Esophagus squamous epithelium (tissue), 5 donors: ENCODE results near the gene CCR5. TPM values are rescaled to one million over a fixed set of nuclear protein-coding genes. Genes with fewer than 3 reads are reported as not detected.
A peak's percentile ranks its signal among the peaks of the same experiment; 100 is the strongest.

Source experiments
- DNase-seq: peaks from one replicate; lab custom pipeline; 2025; lab: John Stamatoyannopoulos, UW
- H3K27ac ChIP-seq, 4 donors: fragments of 200-600 bp; sonication (generic); one replicate each; pipeline ENCODE4 v1.5.1; 2016 to 2019; ENCODE audit warnings: mild to moderate bottlenecking in 1 of 4
- H3K27me3 ChIP-seq, 4 donors: fragments of 200-600 bp; sonication (generic); 1 replicate in 3 of 4; 2 replicates in 1 of 4; pipeline versions ENCODE4 v1.5.1 to v1.6.0; 2017 to 2021; ENCODE audit warnings: antibody characterized with exemption in 1 of 4
- H3K36me3 ChIP-seq, 3 donors: fragments of 200-600 bp; sonication (generic); one replicate each; pipeline ENCODE4 v1.5.1; 2016 to 2019
- H3K4me1 ChIP-seq, 3 donors: fragments of 200-600 bp; sonication (generic); one replicate each; pipeline ENCODE4 v1.5.1; 2017 to 2019
- H3K4me3 ChIP-seq, 4 donors: fragments of 200-600 bp; sonication (generic); 1 replicate in 3 of 4; 2 replicates in 1 of 4; pipeline ENCODE4 v1.5.1; 2016 to 2019; ENCODE audit warnings: mild to moderate bottlenecking in 2 of 4, moderate library complexity in 1 of 4
- H3K9me3 ChIP-seq, 3 donors: fragments of 200-600 bp; sonication (generic); one replicate each; pipeline ENCODE4 v1.5.1; 2016 to 2019
- CTCF ChIP-seq, 6 experiments: fragments of 450-650 bp in 4 of 6; fragments of 200-600 bp in 2 of 6; sonication (generic) in 2 of 6; IDR thresholded peaks; one replicate each; pipeline ENCODE4 v1.5.1; 2016 to 2019; ENCODE audit warnings: antibody characterized with exemption in 6 of 6, mild to moderate bottlenecking in 4 of 6, moderate library complexity in 4 of 6
- POLR2A ChIP-seq, 4 donors: fragments of 450-650 bp; IDR thresholded peaks; one replicate each; pipeline ENCODE4 v1.6.1; 2017; ENCODE audit warnings: antibody characterized with exemption in 4 of 4, mild to moderate bottlenecking in 4 of 4, moderate library complexity in 3 of 4
- WGBS, 2 donors: methylation state at CpG; one replicate each; pipeline ENCODE4 v1.1.5; 2018; 5-methylcytosine and 5-hydroxymethylcytosine counted together
- intact Hi-C: fragments of 100-400 bp; cut with DNase I; formaldehyde crosslinking; loops from one replicate; pipeline ENCODE4 v1.15.0; 2022
- total RNA-seq, 4 donors: library from RNA; depleted of rRNA; stranded (reverse); fragments of >200 nt; gene quantifications; one replicate each; pipeline ENCODE4 v1.1.0, GENCODE V29; 2016
- donor health status: DM: yes; HTN: yes; CAD: no.

The CCR5 gene
- total RNA-seq, 4 donors from 2014 or later = 0.61 to 2.5 (median 0.93) TPM

DNA sequence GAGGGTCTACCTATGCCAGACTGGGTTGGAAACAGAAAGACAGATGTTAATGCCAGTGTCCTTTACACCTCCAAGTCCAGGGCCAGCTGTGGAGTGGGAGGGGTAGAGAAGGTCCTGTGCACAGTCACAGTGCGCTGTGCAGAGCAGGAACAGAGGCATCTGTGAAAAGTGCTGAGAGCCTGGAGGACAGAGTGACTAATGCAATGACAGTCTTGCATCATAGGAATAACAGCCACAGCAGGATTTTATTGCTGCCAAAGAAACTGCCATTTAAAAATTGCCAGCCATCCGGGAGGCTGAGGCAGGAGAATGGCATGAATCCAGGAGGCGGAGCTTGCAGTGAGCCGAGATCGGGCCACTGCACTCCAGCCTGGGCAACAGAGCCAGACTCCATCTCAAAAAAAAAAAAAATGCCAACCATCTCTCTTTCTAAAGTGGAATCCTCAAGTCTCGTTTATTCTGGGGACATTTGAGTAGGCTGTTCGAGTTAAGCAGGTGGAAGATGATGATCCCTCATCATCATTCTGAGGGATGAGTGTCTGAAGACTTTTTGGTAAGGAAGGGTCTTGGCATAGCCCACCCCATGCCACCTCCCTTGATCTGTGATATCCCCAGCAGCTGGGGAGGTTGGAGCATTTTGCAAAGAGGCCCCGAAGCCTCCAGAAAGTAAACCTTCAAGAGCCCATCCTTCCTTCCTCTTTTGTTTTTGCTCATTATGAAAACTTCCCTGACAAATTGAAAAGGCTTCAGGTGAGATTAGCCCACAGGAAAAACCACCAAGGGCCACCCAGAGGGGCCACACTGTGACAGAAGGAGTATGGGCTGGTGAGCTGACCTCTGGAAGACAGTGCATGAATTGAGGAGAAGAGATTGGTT is 9.1 kb upstream of the CCR5 start:
- WGBS, 2 donors = 47 to 49% methylated on average over 7 to 8 of the region's 8 CpGs
- H3K9me3 ChIP-seq = no peaks in the 10 kb centered on the region
- H3K36me3 ChIP-seq = no peaks in the 10 kb centered on the region
- peak overlapping the region in 2 of 4 donors; percentile 26 to 54 for H3K27ac ChIP-seq
- TF ChIP-seq CTCF (IDR thresholded peaks at IDR 0.05) (no peak), POLR2A (IDR thresholded peaks at IDR 0.05) (no peak)
- H3K4me1 ChIP-seq = peaks cover 0 to 26% (median 0%) of the 10 kb centered on the region in 3 donors
- intact Hi-C loops = no loop called here
- H3K4me3 ChIP-seq = no peak overlapping the region
- no peak for DNase-seq
- peaks cover 0 to 33% (median 0%) of the 10 kb centered on the region in 4 donors for H3K27me3 ChIP-seq

GRCh38 chr3:46365041-46365440 is 5.7 kb upstream of the CCR5 start:
- intact Hi-C loops = no loop called here
- no peak overlapping the region for H3K27ac ChIP-seq
- no peaks in the 10 kb centered on the region for H3K36me3 ChIP-seq
- no peaks in the 10 kb centered on the region for H3K9me3 ChIP-seq
- TF ChIP-seq CTCF (IDR thresholded peaks at IDR 0.05) (no peak), POLR2A (IDR thresholded peaks at IDR 0.05) (no peak)
- no peak for DNase-seq
- 78 to 86% methylated on average over 4 of the region's 4 CpGs for WGBS, 2 donors
- H3K4me1 ChIP-seq = peaks cover 0 to 21% (median 0%) of the 10 kb centered on the region in 3 donors
- no peak overlapping the region for H3K4me3 ChIP-seq
- peaks cover 0 to 45% (median 0%) of the 10 kb centered on the region in 4 donors for H3K27me3 ChIP-seq

DNA sequence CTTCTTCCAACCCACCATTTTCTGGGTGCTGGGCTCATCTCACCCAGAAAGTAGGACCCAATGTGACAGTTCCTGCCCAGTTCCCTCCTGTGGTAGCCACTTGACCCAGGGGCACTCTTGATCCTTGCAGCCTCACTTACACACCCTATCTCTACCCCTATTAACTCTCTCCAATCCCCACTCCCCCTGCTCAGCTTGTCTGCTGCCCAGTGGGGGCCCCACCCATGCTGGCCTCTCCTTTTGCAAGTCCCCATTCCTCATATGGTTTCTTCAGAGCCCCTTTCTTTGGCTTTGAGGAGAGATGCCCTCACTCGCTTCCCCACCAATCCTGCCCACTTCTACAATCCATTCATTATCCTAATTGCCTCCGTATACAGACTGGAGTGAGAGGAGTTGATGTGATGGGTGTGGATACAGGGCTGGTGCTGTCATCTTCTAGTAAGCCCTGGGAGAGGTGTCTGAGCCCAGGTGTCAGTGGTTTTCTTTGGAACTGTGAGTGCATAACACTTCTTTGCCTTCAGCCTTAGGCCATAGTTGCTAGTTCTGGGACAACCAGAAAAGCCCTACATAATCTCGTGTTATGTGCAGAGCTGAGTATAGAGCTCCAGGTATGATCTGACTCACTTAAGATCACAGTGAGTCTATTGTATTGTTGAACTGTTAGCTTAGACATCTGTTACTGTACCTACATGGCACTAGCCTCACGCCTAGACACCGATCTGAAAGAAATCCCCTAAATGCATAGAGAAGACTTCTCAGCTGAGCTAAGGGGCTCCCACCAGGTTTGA is 4.8 kb upstream of the CCR5 start:
- TF ChIP-seq POLR2A (IDR thresholded peaks at IDR 0.05) (no peak), CTCF (IDR thresholded peaks at IDR 0.05) (no peak)
- no peak for DNase-seq
- Histone ChIP-seq H3K4me1 (peaks cover 0 to 20% (median 0%) of the 10 kb centered on the region in 3 donors), H3K36me3 (no peaks in the 10 kb centered on the region), H3K4me3 (no peak overlapping the region), H3K27ac (no peak overlapping the region), H3K27me3 (peaks cover 0 to 45% (median 0%) of the 10 kb centered on the region in 4 donors), H3K9me3 (no peaks in the 10 kb centered on the region)
- 78 to 86% methylated on average over 4 to 5 of the region's 5 CpGs for WGBS, 2 donors
- intact Hi-C loops = no loop called here

DNA sequence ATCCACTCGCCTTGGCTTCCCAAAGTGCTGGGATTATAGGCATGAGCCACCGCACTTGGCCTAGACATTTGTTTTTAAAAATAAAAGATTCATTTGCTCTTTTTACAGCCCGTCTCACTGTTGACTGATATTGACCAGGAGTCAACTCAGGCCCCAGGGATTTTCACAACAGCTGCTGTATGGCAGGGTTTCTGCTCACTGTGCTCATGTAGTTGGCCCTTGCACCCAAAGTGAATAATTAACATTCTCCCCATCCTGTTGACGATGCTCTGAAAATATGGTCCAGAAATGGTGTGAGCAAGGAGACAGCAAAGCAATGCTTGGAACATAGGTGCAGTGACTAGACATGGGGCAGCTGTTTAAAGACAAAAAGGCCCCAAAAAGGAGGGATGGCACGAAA is 2.9 kb upstream of the CCR5 start:
- no peak for TF ChIP-seq CTCF (IDR thresholded peaks at IDR 0.05)
- no peak for TF ChIP-seq POLR2A (IDR thresholded peaks at IDR 0.05)
- intact Hi-C loops = no loop called here
- WGBS, 2 donors = 88 to 90% methylated on average over 5 of the region's 5 CpGs

More for the DNA sequence above, 2.9 kb upstream of the CCR5 start:
- Histone ChIP-seq H3K9me3 (no peaks in the 10 kb centered on the region), H3K27ac (no peak overlapping the region), H3K27me3 (peaks cover 0 to 46% (median 0%) of the 10 kb centered on the region in 4 donors), H3K36me3 (no peaks in the 10 kb centered on the region), H3K4me3 (no peak overlapping the region), H3K4me1 (peaks cover 0 to 12% (median 0%) of the 10 kb centered on the region in 3 donors)
- DNase-seq = no peak
